SK-N-SH (cell line): ENCODE data around the gene GHR. TPM values are rescaled to one million over a fixed set of nuclear protein-coding genes. Genes with fewer than 3 reads are reported as not detected.

Source experiments
- CTCF ChIA-PET: fragments of 300-600, 350-600 bp; formaldehyde crosslinking; extraction: SDS; loops from one replicate; lab custom pipeline; 2021; lab: Yijun Ruan, JAX
- POLR2A ChIA-PET: fragments of 350-600 bp; sonication (Branson Sonifier 250); formaldehyde crosslinking; extraction: SDS; loops from one replicate; lab custom pipeline; 2020; ENCODE audit warnings: antibody characterized with exemption, inconsistent platforms; lab: Yijun Ruan, JAX
- DNase-seq: peaks from one replicate; pipeline ENCODE4 v3.0.0; 2012
- H2AFZ ChIP-seq: fragments of 200-600 bp; sonication (generic); 2 replicates; pipeline ENCODE4 v1.8.1; 2016; ENCODE audit warnings: antibody characterized with exemption, mild to moderate bottlenecking, low read depth
- H3F3A ChIP-seq: fragments of 200-600 bp; sonication (generic); replicated peaks from 2 replicates; pipeline ENCODE3; 2016; ENCODE audit warnings: antibody characterized with exemption, mild to moderate bottlenecking; ENCODE audit not compliant: insufficient read depth
- H3K27ac ChIP-seq, 2 experiments: fragments of 200-500 bp in 1 of 2; fragments of 200-600 bp in 1 of 2; sonication (Bioruptor generic) in 1 of 2; sonication (generic), shearing (Covaris generic) in 1 of 2; 2 replicates each; pipeline versions ENCODE4 v1.5.1 to v1.6.1; 2014 to 2016; ENCODE audit warnings: low read depth in 2 of 2, inconsistent platforms in 1 of 2, low read length in 1 of 2, mild to moderate bottlenecking in 1 of 2, mixed read lengths in 1 of 2
- H3K27me3 ChIP-seq: fragments of 200-600 bp; sonication (generic), shearing (Covaris generic); 2 replicates; pipeline ENCODE4 v1.6.1; 2016; ENCODE audit warnings: mixed run types; ENCODE audit not compliant: insufficient read depth
- H3K36me3 ChIP-seq, 2 experiments: fragments of 200-500 bp in 1 of 2; fragments of 200-600 bp in 1 of 2; sonication (Bioruptor generic) in 1 of 2; sonication (generic) in 1 of 2; replicated peaks in 1 of 2; 2 replicates each; pipeline versions ENCODE3 to v1.5.1; 2014 to 2016; ENCODE audit warnings: low read length in 1 of 2, mild to moderate bottlenecking in 1 of 2; ENCODE audit not compliant: insufficient read depth in 2 of 2, control insufficient read depth in 1 of 2
- H3K4me1 ChIP-seq, 2 experiments: fragments of 200-500 bp in 1 of 2; fragments of 200-600 bp in 1 of 2; sonication (Bioruptor generic) in 1 of 2; sonication (generic), shearing (Covaris generic) in 1 of 2; 2 replicates each; pipeline versions ENCODE4 v1.5.1 to v1.6.1; 2014 to 2016; ENCODE audit warnings: low read depth in 1 of 2, low read length in 1 of 2, mixed run types in 1 of 2; ENCODE audit not compliant: insufficient read depth in 2 of 2, control insufficient read depth in 1 of 2
- H3K4me2 ChIP-seq: fragments of 200-600 bp; sonication (generic), shearing (Covaris generic); 2 replicates; pipeline ENCODE4 v1.6.1; 2017; ENCODE audit warnings: mixed run types
- H3K4me3 ChIP-seq, 2 experiments: fragments of 200-500 bp in 1 of 2; fragments of 200-600 bp in 1 of 2; sonication (Bioruptor generic) in 1 of 2; sonication (generic), shearing (Covaris generic) in 1 of 2; 2 replicates each; pipeline versions ENCODE4 v1.5.1 to v1.8.1; 2014 to 2016; ENCODE audit warnings: low read depth in 2 of 2, inconsistent platforms in 1 of 2, low read length in 1 of 2, mild to moderate bottlenecking in 1 of 2, mixed read lengths in 1 of 2, moderate library complexity in 1 of 2
- H3K79me2 ChIP-seq: fragments of 200-600 bp; sonication (generic); 2 replicates; pipeline ENCODE4 v1.8.1; 2017; ENCODE audit warnings: mild to moderate bottlenecking; ENCODE audit not compliant: insufficient read depth
- H3K9ac ChIP-seq: fragments of 200-600 bp; sonication (generic); 2 replicates; pipeline ENCODE4 v1.6.1; 2017; ENCODE audit warnings: mixed run types
- H3K9me2 ChIP-seq: fragments of 200-600 bp; sonication (generic); 2 replicates; pipeline ENCODE4 v1.6.1; 2017; ENCODE audit warnings: mixed run types
- H3K9me3 ChIP-seq: fragments of 200-600 bp; sonication (generic); 2 replicates; pipeline ENCODE4 v1.6.1; 2017; ENCODE audit warnings: mixed run types, mild to moderate bottlenecking, moderate library complexity
- H4K20me1 ChIP-seq: fragments of 200-600 bp; sonication (generic); 2 replicates; pipeline ENCODE4 v1.6.1; 2017; ENCODE audit warnings: mild to moderate bottlenecking, mixed run types; ENCODE audit not compliant: insufficient read depth
- ELF1 ChIP-seq: IDR thresholded peaks from 2 replicates; pipeline ENCODE4 v1.4.0; 2012
- FOSL2 ChIP-seq: IDR thresholded peaks from 2 replicates; pipeline ENCODE4 v1.4.0; 2012; ENCODE audit warnings: low read depth, mild to moderate bottlenecking, moderate library complexity, borderline replicate concordance
- FOXJ3 ChIP-seq: sonication (generic); formaldehyde crosslinking; IDR thresholded peaks from 2 replicates; pipeline ENCODE4 v1.5.1; 2020; ENCODE audit warnings: mild to moderate bottlenecking, missing genetic modification reagents
- GABPA ChIP-seq: IDR thresholded peaks from 2 replicates; pipeline ENCODE4 v1.4.0; 2012; ENCODE audit warnings: low read depth, mild to moderate bottlenecking
- IRF3 ChIP-seq: fragments of 150-350 bp; IDR thresholded peaks from 2 replicates; pipeline ENCODE4 v1.6.1; 2016; ENCODE audit warnings: mild to moderate bottlenecking, low read depth, low read length
- JUND ChIP-seq: IDR thresholded peaks from 2 replicates; pipeline ENCODE4 v1.4.0; 2012
- MXI1 ChIP-seq: IDR thresholded peaks from 2 replicates; pipeline ENCODE4 v1.6.1; 2012; ENCODE audit warnings: mild to moderate bottlenecking, low read depth, low read length, improper control_type of control experiment
- RCOR1 ChIP-seq: fragments of 150-350 bp; IDR thresholded peaks from 2 replicates; pipeline ENCODE4 v1.6.1; 2017; ENCODE audit warnings: antibody characterized with exemption, low read length
- TAF1 ChIP-seq: IDR thresholded peaks from 2 replicates; pipeline ENCODE4 v1.6.1; 2012; ENCODE audit warnings: low read depth, mild to moderate bottlenecking, low read length, moderate library complexity, borderline replicate concordance
- TEAD4 ChIP-seq: IDR thresholded peaks from 2 replicates; pipeline ENCODE4 v1.4.0; 2012; ENCODE audit warnings: mild to moderate bottlenecking, borderline replicate concordance; ENCODE audit not compliant: insufficient read depth
- USF1 ChIP-seq: IDR thresholded peaks from 2 replicates; pipeline ENCODE4 v1.4.0; 2012; ENCODE audit warnings: low read depth, borderline replicate concordance
- USF2 ChIP-seq: fragments of 150-350 bp; IDR thresholded peaks from 2 replicates; pipeline ENCODE4 v1.6.1; 2017; ENCODE audit warnings: antibody characterized with exemption, low read length, low read depth, borderline replicate concordance
- YY1 ChIP-seq: IDR thresholded peaks from 2 replicates; pipeline ENCODE4 v1.4.0; 2012; ENCODE audit warnings: low read depth, mild to moderate bottlenecking
- WGBS: methylation state at CpG from one replicate; pipeline ENCODE4 v1.1.6; 2017; ENCODE audit warnings: low lambda C conversion rate; 5-methylcytosine and 5-hydroxymethylcytosine counted together
- polyA plus RNA-seq, 3 experiments: library from polyadenylated mRNA; depleted of rRNA; stranded (reverse); fragments of >200 nt; gene quantifications; 2 replicates each; pipeline ENCODE4 v1.2.3, GENCODE V29; 2012

The GHR gene
- polyA plus RNA-seq, 1 of the 3 experiments (the other 2 are of a cell fraction) = 0.03 TPM

- TF ChIP-seq RCOR1 = no peak
These were observed 74.8 kb downstream of the GHR start (continued) for GRCh38 chr5:42498000-42498399.

GRCh38 chr5:42499016-42499415, 75.8 kb downstream of the GHR start:
- Histone ChIP-seq H3F3A (no peaks in the 10 kb centered on the region), H3K27me3 (no peaks in the 10 kb centered on the region), H3K4me3 (no peak overlapping the region), H3K9me2 (no peaks in the 10 kb centered on the region), H3K36me3 (no peaks in the 10 kb centered on the region), H3K4me1 (no peaks in the 10 kb centered on the region), H3K4me2 (no peak overlapping the region), H3K27ac (no peak overlapping the region), H3K9ac (no peak overlapping the region), H4K20me1 (no peaks in the 10 kb centered on the region), H2AFZ (no peak overlapping the region), H3K9me3 (no peaks in the 10 kb centered on the region), H3K79me2 (no peaks in the 10 kb centered on the region)
- no peak for DNase-seq
- whole genome bisulfite sequencing = 5% methylated on average over 3 of the region's 3 CpGs
- ChIA-PET POLR2A (no interaction called here), CTCF (interaction anchor here (0.5 kb wide), 1 partner anchor 12 kb away, joined by 3 read pairs; no protein-coding TSS in a partner anchor)
- TF ChIP-seq TAF1 = no peak

GRCh38 chr5:42500003-42500599, 76.9 kb downstream of the GHR start:
- Histone ChIP-seq H3K4me2 (no peak overlapping the region), H3K79me2 (no peaks in the 10 kb centered on the region), H3K9ac (no peak overlapping the region), H3F3A (no peaks in the 10 kb centered on the region), H3K9me3 (no peaks in the 10 kb centered on the region), H4K20me1 (no peaks in the 10 kb centered on the region), H3K9me2 (no peaks in the 10 kb centered on the region), H3K36me3 (no peaks in the 10 kb centered on the region), H3K4me1 (no peaks in the 10 kb centered on the region), H3K27ac (no peak overlapping the region), H2AFZ (no peak overlapping the region), H3K27me3 (no peaks in the 10 kb centered on the region), H3K4me3 (no peak overlapping the region)
- ChIA-PET POLR2A (no interaction called here), CTCF (no interaction called here)
- DNase-seq = no peak
- 1% methylated on average over 6 of the region's 6 CpGs for WGBS
- TF ChIP-seq JUND = no peak
- TF ChIP-seq TEAD4 = no peak

GRCh38 chr5:42502613-42503470, 79.6 kb downstream of the GHR start:
- Histone ChIP-seq H3K27ac (no peak overlapping the region), H3K36me3 (no peaks in the 10 kb centered on the region), H3F3A (no peaks in the 10 kb centered on the region), H4K20me1 (no peaks in the 10 kb centered on the region), H3K4me1 (no peaks in the 10 kb centered on the region), H3K9me2 (no peaks in the 10 kb centered on the region), H2AFZ (no peak overlapping the region), H3K4me3 (no peak overlapping the region), H3K9me3 (no peaks in the 10 kb centered on the region), H3K27me3 (no peaks in the 10 kb centered on the region), H3K9ac (no peak overlapping the region), H3K79me2 (no peaks in the 10 kb centered on the region), H3K4me2 (no peak overlapping the region)
- POLR2A ChIA-PET = no interaction called here
- 0% methylated on average over 2 of the region's 2 CpGs for WGBS
- CTCF ChIA-PET = no interaction called here
- TF ChIP-seq FOXJ3 (CRISPR knock-in tag) (no peak), ELF1 (no peak), IRF3 (no peak), MXI1 (no peak), JUND (no peak), USF1 (no peak), USF2 (no peak), GABPA (no peak), FOSL2 (no peak), YY1 (no peak)
- DNase-seq = no peak
